ENCODE measurements around the gene CELA1. TPM values are rescaled to one million over a fixed set of nuclear protein-coding genes. Genes with fewer than 3 reads are reported as not detected.

CELA1 gene
- total RNA-seq, 6 experiments from 2014 or later, result not detected

- intact Hi-C loops (cut with DNase I), result no loop called here
- no peak overlapping the region for H3K4me3 ChIP-seq
- no peak overlapping the region for H3K27ac ChIP-seq
- no peaks in the 10 kb centered on the region for H3K27me3 ChIP-seq
- ATAC-seq, result no peak
- TF ChIP-seq CTCF (IDR thresholded peaks at IDR 0.05) (no peak), POLR2A (IDR thresholded peaks at IDR 0.05) (no peak)
- no peak for DNase-seq
- H3K36me3 ChIP-seq, result no peaks in the 10 kb centered on the region
- H3K4me1 ChIP-seq, result no peaks in the 10 kb centered on the region
- H3K9me3 ChIP-seq, result no peaks in the 10 kb centered on the region
- 68% methylated on average over 6 of the region's 7 CpGs for WGBS (ENCODE audit: insufficient coverage, low coverage, low lambda C conversion rate, missing lambda C conversion rate)
These were observed 798 bp downstream of the CELA1 start for GRCh38 chr12:51345681-51346080.

- ATAC-seq, result no peak
These were observed 3.3 kb downstream of the CELA1 start for GRCh38 chr12:51343201-51343600.

GRCh38 chr12:51342416-51342815 is 4.1 kb downstream of the CELA1 start:
- WGBS (ENCODE audit: insufficient coverage, low coverage, low lambda C conversion rate, missing lambda C conversion rate), result 93% methylated on average over 8 of the region's 10 CpGs
- ATAC-seq (no peak), DNase-seq (no peak)
- intact Hi-C loops (cut with DNase I), result loop anchor here in 1 of 2 donors (5.0 kb wide), 1 partner anchor 70 kb away; the partner anchor contains the start of gene SMAGP
- TF ChIP-seq POLR2A (IDR thresholded peaks at IDR 0.05) (no peak), CTCF (IDR thresholded peaks at IDR 0.05) (no peak)
- no peak overlapping the region for H3K4me3 ChIP-seq
- H3K4me1 ChIP-seq, result no peaks in the 10 kb centered on the region
- H3K36me3 ChIP-seq, result no peaks in the 10 kb centered on the region
- no peaks in the 10 kb centered on the region for H3K27me3 ChIP-seq
- H3K27ac ChIP-seq, result no peak overlapping the region
- no peaks in the 10 kb centered on the region for H3K9me3 ChIP-seq

More at GRCh38 chr12:51343201-51343600, 3.3 kb downstream of the CELA1 start:
- no peak overlapping the region for H3K4me3 ChIP-seq
- intact Hi-C loops (cut with DNase I), result loop anchor here in 1 of 2 donors (5.0 kb wide), 1 partner anchor 71 kb away; the partner anchor contains the start of gene SMAGP
- no peaks in the 10 kb centered on the region for H3K4me1 ChIP-seq
- no peaks in the 10 kb centered on the region for H3K9me3 ChIP-seq
- no peak overlapping the region for H3K27ac ChIP-seq
- TF ChIP-seq POLR2A (IDR thresholded peaks at IDR 0.05), result no peak
- no peak for TF ChIP-seq CTCF (IDR thresholded peaks at IDR 0.05)
- DNase-seq, result no peak
- 88% methylated on average over 2 of the region's 2 CpGs for WGBS (ENCODE audit: insufficient coverage, low coverage, low lambda C conversion rate, missing lambda C conversion rate)
- H3K36me3 ChIP-seq, result no peaks in the 10 kb centered on the region
- H3K27me3 ChIP-seq, result no peaks in the 10 kb centered on the region

GRCh38 chr12:51341251-51342007 is 5.0 kb downstream of the CELA1 start:
- no peaks in the 10 kb centered on the region for H3K4me1 ChIP-seq
- no peaks in the 10 kb centered on the region for H3K9me3 ChIP-seq
- no peaks in the 10 kb centered on the region for H3K36me3 ChIP-seq
- ATAC-seq (peak; percentile 95 to 99 (median 98)), DNase-seq (peak in 2 of 3 donors; percentile 45 to 73)
- H3K27me3 ChIP-seq, result no peaks in the 10 kb centered on the region
- H3K27ac ChIP-seq, result no peak overlapping the region
- WGBS (ENCODE audit: insufficient coverage, low coverage, low lambda C conversion rate, missing lambda C conversion rate), result 13% methylated on average over 6 of the region's 9 CpGs
- peak; percentile 94 to 99 (median 96) for TF ChIP-seq CTCF (IDR thresholded peaks at IDR 0.05)
- TF ChIP-seq POLR2A (IDR thresholded peaks at IDR 0.05), result no peak
- intact Hi-C loops (cut with DNase I), result loop anchor here in 1 of 2 donors (5.0 kb wide), 1 partner anchor 69 kb away; the partner anchor contains the start of gene SMAGP
- peak overlapping the region; percentile 14 to 34 (median 22) for H3K4me3 ChIP-seq

All from right lobe of liver (tissue), 6 donors.